OCI-M2 (cell line): ENCODE data around the gene UBTD2.
"Not testable (repeated sequence)": the region's sequence is repeated elsewhere in the genome, so short reads cannot be mapped to it uniquely, and the experiment has no call there.

Source experiments
- DNase-seq: peaks from one replicate; lab custom pipeline; 2025; ENCODE audit not compliant: unreplicated experiment; lab: John Stamatoyannopoulos, UW

The UBTD2 gene

GRCh38 chr5:172251419-172251818 lies 32.1 kb downstream of the UBTD2 start:
- no peak for DNase-seq

- no peak for DNase-seq
These were observed 34.9 kb downstream of the UBTD2 start for GRCh38 chr5:172248637-172249036.

GRCh38 chr5:172245703-172246125 lies 37.9 kb downstream of the UBTD2 start:
- no peak for DNase-seq

GRCh38 chr5:172245046-172245445 lies 38.5 kb downstream of the UBTD2 start:
- DNase-seq, result no peak

- DNase-seq, result no peak
These were observed 40.3 kb downstream of the UBTD2 start for GRCh38 chr5:172243302-172243701.

GRCh38 chr5:172238334-172238733 lies 45.2 kb downstream of the UBTD2 start:
- DNase-seq, result no peak

- DNase-seq, result no peak
These were observed 47.5 kb downstream of the UBTD2 start for GRCh38 chr5:172235827-172236736.

GRCh38 chr5:172235132-172235780 lies 48.3 kb downstream of the UBTD2 start:
- no peak for DNase-seq

- DNase-seq, result no peak
These were observed 49.5 kb downstream of the UBTD2 start for GRCh38 chr5:172234031-172234430.

GRCh38 chr5:172229904-172230303 lies 53.7 kb downstream of the UBTD2 start:
- no peak for DNase-seq

- DNase-seq, result no peak
These were observed 58.6 kb downstream of the UBTD2 start for GRCh38 chr5:172224996-172225395.

- no peak for DNase-seq
These were observed 59.4 kb downstream of the UBTD2 start for GRCh38 chr5:172223901-172224873.

- no peak for DNase-seq
These were observed 64.3 kb downstream of the UBTD2 start for GRCh38 chr5:172219296-172219695.

- no peak for DNase-seq
These were observed 67.2 kb downstream of the UBTD2 start for GRCh38 chr5:172216345-172216744.

- DNase-seq, result no peak
These were observed 70.4 kb downstream of the UBTD2 start for GRCh38 chr5:172213126-172213525.

GRCh38 chr5:172211676-172212075 lies 71.9 kb downstream of the UBTD2 start:
- DNase-seq, result no peak

GRCh38 chr5:172209714-172210113 lies 73.8 kb downstream of the UBTD2 start:
- no peak for DNase-seq

GRCh38 chr5:172207511-172207910 lies 76.1 kb downstream of the UBTD2 start:
- DNase-seq, result no peak

- DNase-seq, result not testable (repeated sequence)
These were observed 77.6 kb downstream of the UBTD2 start for GRCh38 chr5:172205984-172206383.

- no peak for DNase-seq
These were observed 83.1 kb downstream of the UBTD2 start for GRCh38 chr5:172200476-172200875.

- no peak for DNase-seq
These were observed 84.1 kb downstream of the UBTD2 start for GRCh38 chr5:172199446-172199845.
